SU-DHL-6 (cell line): ENCODE data around the gene OASL.

Experiments
- H2AFZ ChIP-seq: fragments of 200-600 bp; sonication (generic); 2 replicates; pipeline ENCODE4 v1.6.1; 2014; ENCODE audit warnings: low read depth, mild to moderate bottlenecking, moderate library complexity, mixed read lengths, antibody characterized with exemption, low read length; ENCODE audit not compliant: severe bottlenecking
- H3F3A ChIP-seq: fragments of 200-600 bp; shearing (Covaris generic); 2 replicates; pipeline ENCODE4 v1.6.0; 2016; ENCODE audit warnings: antibody characterized with exemption, mild to moderate bottlenecking; ENCODE audit not compliant: insufficient read depth
- H3K27ac ChIP-seq: fragments of 200-600 bp; sonication (generic); 2 replicates; pipeline ENCODE4 v1.5.1; 2016; ENCODE audit warnings: low read depth, mild to moderate bottlenecking, low read length, moderate library complexity, mixed read lengths
- H3K27me3 ChIP-seq: fragments of 200-600 bp; sonication (generic), shearing (Covaris generic); 2 replicates; pipeline ENCODE4 v1.6.0; 2014; ENCODE audit warnings: mild to moderate bottlenecking, low read length
- H3K36me3 ChIP-seq: fragments of 200-600 bp; sonication (generic); 2 replicates; pipeline ENCODE4 v1.6.1; 2014; ENCODE audit warnings: mild to moderate bottlenecking, low read length, mixed read lengths
- H3K4me2 ChIP-seq: fragments of 300-600, 200-600 bp; shearing (Covaris generic), sonication (generic); 2 replicates; pipeline ENCODE4 v1.6.0; 2014; ENCODE audit warnings: low read length, low read depth, mild to moderate bottlenecking; ENCODE audit not compliant: poor library complexity, severe bottlenecking
- H3K4me3 ChIP-seq: fragments of 200-600 bp; sonication (generic); 2 replicates; pipeline ENCODE4 v1.5.1; 2014; ENCODE audit warnings: antibody characterized with exemption, low read length, mild to moderate bottlenecking, mixed read lengths; ENCODE audit not compliant: insufficient read depth, poor library complexity, severe bottlenecking
- H3K79me2 ChIP-seq: fragments of 200-600 bp; sonication (generic); 2 replicates; pipeline ENCODE4 v1.6.1; 2014; ENCODE audit warnings: mild to moderate bottlenecking, low read length, moderate library complexity; ENCODE audit not compliant: insufficient read depth
- H3K9ac ChIP-seq: fragments of 200-600 bp; sonication (generic); 2 replicates; pipeline ENCODE4 v1.7.0; 2014; ENCODE audit warnings: mild to moderate bottlenecking, low read length
- H3K9me2 ChIP-seq: fragments of 200-600 bp; sonication (generic); replicated peaks from 2 replicates; pipeline ENCODE4 v1.6.1; 2014; ENCODE audit warnings: low read length; ENCODE audit not compliant: insufficient read depth
- H3K9me3 ChIP-seq: fragments of 200-600 bp; sonication (generic); 2 replicates; pipeline ENCODE4 v1.6.1; 2014; ENCODE audit warnings: low read length, mixed read lengths; ENCODE audit not compliant: insufficient read depth
- H4K20me1 ChIP-seq: fragments of 200-600 bp; sonication (generic); 2 replicates; pipeline ENCODE4 v1.6.1; 2014; ENCODE audit warnings: low read depth, mild to moderate bottlenecking, antibody characterized with exemption, low read length, moderate library complexity, mixed read lengths
- CTCF ChIP-seq: fragments of 200-600 bp; sonication (generic); IDR thresholded peaks from one replicate; pipeline ENCODE4 v1.5.1; 2017; ENCODE audit warnings: antibody characterized with exemption, mild to moderate bottlenecking, low read length, moderate library complexity; ENCODE audit not compliant: insufficient read depth, poor library complexity, severe bottlenecking
- EZH2phosphoT487 ChIP-seq: fragments of 200-600 bp; sonication (generic), shearing (Covaris generic); conservative IDR thresholded peaks from 2 replicates; pipeline ENCODE4 v1.6.1; 2018; ENCODE audit warnings: mild to moderate bottlenecking, antibody characterized with exemption, low read length, moderate library complexity, mixed read lengths

The OASL gene

GRCh38 chr12:120971299-120972180, 67.5 kb downstream of the OASL start:
- no peak for TF ChIP-seq EZH2phosphoT487
- TF ChIP-seq CTCF, result peak; percentile 70
- no peaks in the 10 kb centered on the region for H3K36me3 ChIP-seq
- H3K9me3 ChIP-seq, result no peaks in the 10 kb centered on the region
- no peak overlapping the region for H2AFZ ChIP-seq
- H3F3A ChIP-seq, result no peaks in the 10 kb centered on the region
- no peak overlapping the region for H3K4me3 ChIP-seq
- H3K9me2 ChIP-seq, result no peaks in the 10 kb centered on the region
- H3K27ac ChIP-seq, result no peak overlapping the region
- H3K27me3 ChIP-seq, result no peaks in the 10 kb centered on the region
- no peak overlapping the region for H3K9ac ChIP-seq
- no peaks in the 10 kb centered on the region for H4K20me1 ChIP-seq
- no peaks in the 10 kb centered on the region for H3K79me2 ChIP-seq
- H3K4me2 ChIP-seq, result no peak overlapping the region

GRCh38 chr12:120970310-120970709, 68.7 kb downstream of the OASL start:
- no peaks in the 10 kb centered on the region for H3F3A ChIP-seq
- H2AFZ ChIP-seq, result no peak overlapping the region
- no peak overlapping the region for H3K4me2 ChIP-seq
- TF ChIP-seq EZH2phosphoT487, result no peak
- H3K9me3 ChIP-seq, result no peaks in the 10 kb centered on the region
- H3K27ac ChIP-seq, result no peak overlapping the region
- no peaks in the 10 kb centered on the region for H3K9me2 ChIP-seq
- H3K79me2 ChIP-seq, result no peaks in the 10 kb centered on the region
- H3K27me3 ChIP-seq, result no peaks in the 10 kb centered on the region
- H3K4me3 ChIP-seq, result no peak overlapping the region
- no peaks in the 10 kb centered on the region for H3K36me3 ChIP-seq
- no peaks in the 10 kb centered on the region for H4K20me1 ChIP-seq
- no peak overlapping the region for H3K9ac ChIP-seq
